Osteocyte (in vitro differentiated cells): Measurements from ENCODE around the gene CPLX1. TPM values are rescaled to one million over a fixed set of nuclear protein-coding genes. Genes with fewer than 3 reads are reported as not detected.

Experiments
- DNase-seq: peaks from one replicate; pipeline ENCODE4 v3.0.0; 2021; ENCODE audit warnings: mixed read lengths; ENCODE audit not compliant: unreplicated experiment; ENCODE audit errors: extremely low spot score
- H3K27ac Mint-ChIP-seq: one replicate; pipeline ENCODE4 v1.8.0; 2021; ENCODE audit warnings: mild to moderate bottlenecking, mixed read lengths; ENCODE audit not compliant: unreplicated experiment
- H3K27me3 Mint-ChIP-seq: one replicate; pipeline ENCODE4 v1.8.0; 2021; ENCODE audit warnings: mixed read lengths; ENCODE audit not compliant: unreplicated experiment
- H3K36me3 Mint-ChIP-seq: one replicate; pipeline ENCODE4 v1.8.0; 2021; ENCODE audit warnings: mixed read lengths; ENCODE audit not compliant: unreplicated experiment
- H3K4me1 Mint-ChIP-seq: one replicate; pipeline ENCODE4 v1.8.0; 2021; ENCODE audit warnings: mixed read lengths; ENCODE audit not compliant: unreplicated experiment
- H3K4me3 Mint-ChIP-seq: one replicate; pipeline ENCODE4 v1.8.0; 2021; ENCODE audit warnings: mild to moderate bottlenecking, moderate library complexity, mixed read lengths; ENCODE audit not compliant: unreplicated experiment
- H3K9me3 Mint-ChIP-seq: one replicate; pipeline ENCODE4 v1.8.0; 2021; ENCODE audit warnings: mixed read lengths; ENCODE audit not compliant: unreplicated experiment
- CTCF ChIP-seq: fragments of 200-600 bp; sonication (generic); IDR thresholded peaks from 2 replicates; pipeline ENCODE4 v1.5.0; 2021; ENCODE audit warnings: antibody characterized with exemption, mild to moderate bottlenecking, moderate library complexity
- total RNA-seq: library from RNA; stranded (reverse); gene quantifications from 2 replicates; pipeline ENCODE4 v1.2.1, GENCODE V29; 2021

Gene CPLX1
- total RNA-seq, 1 donor from 2014 or later, result not detected

GRCh38 chr4:835148-836002, 9.4 kb upstream of the CPLX1 start:
- H3K9me3 Mint-ChIP-seq, result peaks cover 6% of the 10 kb centered on the region
- H3K27ac Mint-ChIP-seq, result no peak overlapping the region
- H3K36me3 Mint-ChIP-seq, result no peaks in the 10 kb centered on the region
- no peak for TF ChIP-seq CTCF
- no peaks in the 10 kb centered on the region for H3K4me1 Mint-ChIP-seq
- DNase-seq, result no peak
- no peaks in the 10 kb centered on the region for H3K27me3 Mint-ChIP-seq
- no peak overlapping the region for H3K4me3 Mint-ChIP-seq

- no peak overlapping the region for H3K4me3 Mint-ChIP-seq
- no peaks in the 10 kb centered on the region for H3K27me3 Mint-ChIP-seq
- no peak for TF ChIP-seq CTCF
- peaks cover 6% of the 10 kb centered on the region for H3K9me3 Mint-ChIP-seq
- no peak for DNase-seq
- no peaks in the 10 kb centered on the region for H3K36me3 Mint-ChIP-seq
- H3K4me1 Mint-ChIP-seq, result no peaks in the 10 kb centered on the region
- H3K27ac Mint-ChIP-seq, result no peak overlapping the region
These were observed 8.6 kb upstream of the CPLX1 start for GRCh38 chr4:834368-835147.

GRCh38 chr4:833731-834367, 7.9 kb upstream of the CPLX1 start:
- TF ChIP-seq CTCF, result no peak
- peaks cover 6% of the 10 kb centered on the region for H3K9me3 Mint-ChIP-seq
- peaks cover 1% of the 10 kb centered on the region for H3K27me3 Mint-ChIP-seq
- no peak overlapping the region for H3K27ac Mint-ChIP-seq
- DNase-seq, result no peak
- no peak overlapping the region for H3K4me3 Mint-ChIP-seq
- H3K36me3 Mint-ChIP-seq, result no peaks in the 10 kb centered on the region
- H3K4me1 Mint-ChIP-seq, result no peaks in the 10 kb centered on the region

GRCh38 chr4:833156-833555, 7.2 kb upstream of the CPLX1 start:
- Mint-ChIP-seq H3K9me3 (peaks cover 6% of the 10 kb centered on the region), H3K4me3 (no peak overlapping the region), H3K27me3 (peaks cover 7% of the 10 kb centered on the region), H3K36me3 (no peaks in the 10 kb centered on the region), H3K27ac (no peak overlapping the region), H3K4me1 (no peaks in the 10 kb centered on the region)
- no peak for TF ChIP-seq CTCF
- DNase-seq, result no peak

GRCh38 chr4:832536-832935, 6.6 kb upstream of the CPLX1 start:
- Mint-ChIP-seq H3K9me3 (no peaks in the 10 kb centered on the region), H3K4me3 (no peak overlapping the region), H3K27ac (no peak overlapping the region), H3K4me1 (peaks cover 2% of the 10 kb centered on the region), H3K36me3 (peaks cover 2% of the 10 kb centered on the region), H3K27me3 (peaks cover 14% of the 10 kb centered on the region)
- no peak for TF ChIP-seq CTCF
- DNase-seq, result no peak
